NB4 (cell line): ENCODE results near the gene MYO10.

Source experiments
- MYC ChIP-seq: IDR thresholded peaks from 2 replicates; pipeline ENCODE4 v1.6.1; 2011; ENCODE audit warnings: low read depth, low read length
- POLR2A ChIP-seq: IDR thresholded peaks from 2 replicates; pipeline ENCODE4 v1.6.1; 2011; ENCODE audit warnings: mild to moderate bottlenecking; ENCODE audit not compliant: insufficient read length; ENCODE audit errors: extremely low read depth
- TF ChIP-seq, protein P1 (sequence below): IDR thresholded peaks from one replicate; pipeline ENCODE4 v1.5.1; 2012; ENCODE audit warnings: low read depth, low read length
- TF ChIP-seq, protein P2 (sequence below): IDR thresholded peaks from 2 replicates; pipeline ENCODE4 v1.6.1; 2011; ENCODE audit warnings: low read depth, low read length

- TF ChIP-seq POLR2A, result no peak
- TF ChIP-seq, protein P1, sequence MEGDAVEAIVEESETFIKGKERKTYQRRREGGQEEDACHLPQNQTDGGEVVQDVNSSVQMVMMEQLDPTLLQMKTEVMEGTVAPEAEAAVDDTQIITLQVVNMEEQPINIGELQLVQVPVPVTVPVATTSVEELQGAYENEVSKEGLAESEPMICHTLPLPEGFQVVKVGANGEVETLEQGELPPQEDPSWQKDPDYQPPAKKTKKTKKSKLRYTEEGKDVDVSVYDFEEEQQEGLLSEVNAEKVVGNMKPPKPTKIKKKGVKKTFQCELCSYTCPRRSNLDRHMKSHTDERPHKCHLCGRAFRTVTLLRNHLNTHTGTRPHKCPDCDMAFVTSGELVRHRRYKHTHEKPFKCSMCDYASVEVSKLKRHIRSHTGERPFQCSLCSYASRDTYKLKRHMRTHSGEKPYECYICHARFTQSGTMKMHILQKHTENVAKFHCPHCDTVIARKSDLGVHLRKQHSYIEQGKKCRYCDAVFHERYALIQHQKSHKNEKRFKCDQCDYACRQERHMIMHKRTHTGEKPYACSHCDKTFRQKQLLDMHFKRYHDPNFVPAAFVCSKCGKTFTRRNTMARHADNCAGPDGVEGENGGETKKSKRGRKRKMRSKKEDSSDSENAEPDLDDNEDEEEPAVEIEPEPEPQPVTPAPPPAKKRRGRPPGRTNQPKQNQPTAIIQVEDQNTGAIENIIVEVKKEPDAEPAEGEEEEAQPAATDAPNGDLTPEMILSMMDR, result no peak
- TF ChIP-seq, protein P2, sequence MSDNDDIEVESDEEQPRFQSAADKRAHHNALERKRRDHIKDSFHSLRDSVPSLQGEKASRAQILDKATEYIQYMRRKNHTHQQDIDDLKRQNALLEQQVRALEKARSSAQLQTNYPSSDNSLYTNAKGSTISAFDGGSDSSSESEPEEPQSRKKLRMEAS, result no peak
- TF ChIP-seq MYC, result no peak
These were observed 195.2 kb downstream of the MYO10 start for GRCh38 chr5:16740811-16741392.
